BLaER1 (cell line): ENCODE measurements around the gene ZBTB16.

Source experiments
- H3K27ac ChIP-seq: shearing (Covaris generic); formaldehyde crosslinking; 2 replicates; pipeline ENCODE4 v1.8.1; 2022
- H3K27me3 ChIP-seq: shearing (Covaris generic); formaldehyde crosslinking; 2 replicates; pipeline ENCODE4 v1.8.1; 2022
- H3K36me3 ChIP-seq: shearing (Covaris generic); formaldehyde crosslinking; 2 replicates; pipeline ENCODE4 v1.8.1; 2022
- H3K4me1 ChIP-seq: shearing (Covaris generic); formaldehyde crosslinking; 2 replicates; pipeline ENCODE4 v1.8.1; 2022
- H3K4me2 ChIP-seq: shearing (Covaris generic); formaldehyde crosslinking; 2 replicates; pipeline ENCODE4 v1.8.1; 2022
- H3K4me3 ChIP-seq: shearing (Covaris generic); formaldehyde crosslinking; 2 replicates; pipeline ENCODE4 v1.8.1; 2022
- H3K9ac ChIP-seq: shearing (Covaris generic); formaldehyde crosslinking; 2 replicates; pipeline ENCODE4 v1.8.1; 2022
- H3K9me3 ChIP-seq: shearing (Covaris generic); formaldehyde crosslinking; 2 replicates; pipeline ENCODE4 v1.8.1; 2022
- H4K20me1 ChIP-seq: shearing (Covaris generic); formaldehyde crosslinking; 2 replicates; pipeline ENCODE4 v1.8.1; 2022
- Cebpa-rat ChIP-seq: shearing (Covaris generic); IDR thresholded peaks from 2 replicates; pipeline ENCODE4 v1.8.1; 2022

ZBTB16 gene

DNA sequence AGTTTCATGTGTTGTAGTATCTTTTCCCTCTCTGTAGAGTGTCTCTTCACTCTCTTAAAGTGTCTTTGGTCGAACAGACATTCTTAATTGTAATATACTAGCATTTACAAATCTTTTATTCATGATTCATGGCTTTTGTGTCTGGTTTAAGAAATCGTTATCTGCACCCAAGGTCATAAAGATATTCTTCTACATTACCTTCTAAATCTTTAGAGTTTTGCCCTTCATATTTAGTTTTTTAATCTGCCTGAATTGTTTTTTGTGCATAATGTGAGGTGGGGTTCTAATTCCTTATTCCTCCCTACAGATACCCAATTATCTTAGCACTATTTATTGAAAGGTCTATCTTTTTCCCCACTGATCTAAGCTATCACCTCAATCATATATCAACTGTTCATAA, 227.6 kb downstream of the ZBTB16 start:
- no peaks in the 10 kb centered on the region for H3K27me3 ChIP-seq

DNA sequence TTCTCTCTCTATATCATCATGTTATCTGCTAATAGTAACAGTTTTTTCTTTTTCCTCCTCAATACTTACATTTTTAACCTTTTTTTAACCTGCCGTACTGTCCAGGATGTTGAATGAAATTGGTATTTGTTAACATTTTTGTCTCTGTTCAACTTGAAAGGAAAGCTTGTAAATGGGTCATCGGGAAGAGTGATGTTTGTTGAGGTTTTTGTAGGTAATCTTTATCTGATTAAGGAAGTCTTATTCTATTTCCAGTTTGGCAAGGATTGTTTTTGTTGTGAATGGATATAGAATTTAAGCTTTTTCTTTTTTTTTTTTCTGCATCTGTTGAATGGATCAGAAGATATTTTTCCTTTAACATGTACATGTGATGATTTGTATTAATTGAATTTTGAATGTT, 228.6 kb downstream of the ZBTB16 start:
- no peaks in the 10 kb centered on the region for H3K36me3 ChIP-seq
- H3K4me3 ChIP-seq: no peak overlapping the region
- H3K4me2 ChIP-seq: no peak overlapping the region
- no peak overlapping the region for H3K9ac ChIP-seq
- H3K27me3 ChIP-seq: no peaks in the 10 kb centered on the region
- TF ChIP-seq Cebpa-rat: no peak
- H3K27ac ChIP-seq: no peak overlapping the region
- H3K9me3 ChIP-seq: no peaks in the 10 kb centered on the region
- H4K20me1 ChIP-seq: no peaks in the 10 kb centered on the region
- H3K4me1 ChIP-seq: no peaks in the 10 kb centered on the region

More for the DNA sequence above, 227.6 kb downstream of the ZBTB16 start:
- Histone ChIP-seq H3K9me3 (no peaks in the 10 kb centered on the region), H3K4me3 (no peak overlapping the region), H3K36me3 (no peaks in the 10 kb centered on the region), H3K9ac (no peak overlapping the region), H3K4me2 (no peak overlapping the region), H4K20me1 (no peaks in the 10 kb centered on the region), H3K27ac (no peak overlapping the region), H3K4me1 (no peaks in the 10 kb centered on the region)
- no peak for TF ChIP-seq Cebpa-rat

GRCh38 chr11:114289779-114290178, 230.3 kb downstream of the ZBTB16 start:
- Histone ChIP-seq H3K27me3 (no peaks in the 10 kb centered on the region), H3K4me3 (no peak overlapping the region), H3K36me3 (no peaks in the 10 kb centered on the region), H4K20me1 (no peaks in the 10 kb centered on the region), H3K4me1 (no peaks in the 10 kb centered on the region), H3K9me3 (no peaks in the 10 kb centered on the region), H3K27ac (no peak overlapping the region), H3K4me2 (no peak overlapping the region), H3K9ac (no peak overlapping the region)
- TF ChIP-seq Cebpa-rat: no peak

DNA sequence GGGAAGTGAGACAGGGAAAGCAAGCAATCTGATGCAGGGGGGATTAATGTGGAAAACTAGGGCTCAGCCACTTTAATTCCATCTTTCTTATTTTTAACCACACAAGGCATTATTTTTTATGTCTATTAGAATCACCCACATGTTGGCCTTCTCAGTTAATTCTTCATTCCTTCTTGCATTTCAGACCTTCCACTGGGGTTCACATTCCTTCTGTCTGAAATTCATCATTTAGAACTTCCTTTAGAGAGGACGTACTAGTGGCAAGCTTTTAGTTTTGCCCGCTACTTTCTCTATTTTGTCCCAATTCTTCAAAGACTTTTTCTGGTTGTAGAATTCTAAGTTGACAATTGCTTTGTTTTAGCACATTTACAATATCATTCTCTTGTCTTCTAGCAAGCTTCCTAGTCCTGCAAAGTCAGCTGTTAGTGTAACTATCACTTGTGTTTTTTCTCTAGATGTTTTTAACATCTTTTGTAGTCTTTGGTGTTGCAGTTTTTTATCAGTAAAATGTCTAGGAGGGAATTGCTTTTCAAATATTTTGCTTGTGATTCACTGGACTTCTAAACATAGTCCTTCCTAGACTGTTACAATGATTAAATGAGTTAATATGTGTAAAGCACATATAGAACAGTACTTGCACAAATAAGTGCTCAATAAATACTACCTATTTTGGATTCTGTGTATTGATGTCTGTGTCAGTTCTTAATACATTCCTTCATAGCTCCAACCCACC, 231.2 kb downstream of the ZBTB16 start:
- no peak overlapping the region for H3K9ac ChIP-seq
- H3K36me3 ChIP-seq: no peaks in the 10 kb centered on the region
- no peak overlapping the region for H3K4me2 ChIP-seq
- H4K20me1 ChIP-seq: no peaks in the 10 kb centered on the region
- no peaks in the 10 kb centered on the region for H3K27me3 ChIP-seq
- TF ChIP-seq Cebpa-rat: no peak
- H3K27ac ChIP-seq: no peak overlapping the region
- no peaks in the 10 kb centered on the region for H3K9me3 ChIP-seq
- H3K4me3 ChIP-seq: no peak overlapping the region
- no peaks in the 10 kb centered on the region for H3K4me1 ChIP-seq

- no peaks in the 10 kb centered on the region for H3K27me3 ChIP-seq
- no peak for TF ChIP-seq Cebpa-rat
- no peaks in the 10 kb centered on the region for H3K9me3 ChIP-seq
- no peak overlapping the region for H3K27ac ChIP-seq
- H3K4me1 ChIP-seq: no peaks in the 10 kb centered on the region
- no peak overlapping the region for H3K9ac ChIP-seq
- no peaks in the 10 kb centered on the region for H4K20me1 ChIP-seq
- no peak overlapping the region for H3K4me2 ChIP-seq
- H3K36me3 ChIP-seq: no peaks in the 10 kb centered on the region
- no peak overlapping the region for H3K4me3 ChIP-seq
These were observed 231.9 kb downstream of the ZBTB16 start for GRCh38 chr11:114291381-114291780.

DNA sequence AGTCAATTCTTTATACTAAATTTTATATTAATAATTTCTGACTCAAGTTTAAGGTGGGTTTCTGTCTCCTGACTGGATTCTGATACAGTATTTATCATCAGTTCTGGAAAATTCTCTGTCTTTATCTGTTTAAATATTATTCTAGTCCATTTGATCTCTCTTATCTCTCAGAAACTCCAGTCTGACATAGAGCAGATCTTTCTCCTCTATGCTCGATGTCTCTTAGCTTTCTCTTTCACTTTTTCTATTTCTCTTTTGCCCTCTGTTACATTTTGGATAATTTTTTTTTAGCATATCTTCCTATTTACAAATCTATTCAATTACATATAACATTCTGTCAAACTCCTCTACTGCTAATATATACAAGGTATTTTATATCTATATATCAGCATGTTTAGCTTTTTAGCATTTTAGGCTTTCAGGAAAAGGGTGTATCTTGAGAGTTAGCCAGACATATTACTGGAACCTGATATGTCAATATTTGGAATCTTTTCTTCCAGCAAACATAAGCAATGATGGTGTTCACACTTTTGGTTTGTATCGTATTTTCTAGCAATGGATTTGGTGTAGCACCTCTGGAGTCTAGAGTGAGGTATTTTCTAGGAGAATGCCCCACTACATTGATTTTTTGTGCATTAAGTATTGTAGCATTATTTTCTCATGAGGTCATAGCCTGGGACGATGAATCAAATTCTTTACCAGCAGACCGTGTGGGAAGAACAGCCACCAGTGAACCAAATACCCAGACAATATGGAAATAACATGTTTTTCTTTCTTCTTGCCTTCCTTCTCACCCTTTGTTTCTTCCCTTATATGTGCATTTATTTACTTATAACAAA, 232.6 kb downstream of the ZBTB16 start:
- no peak overlapping the region for H3K27ac ChIP-seq

DNA sequence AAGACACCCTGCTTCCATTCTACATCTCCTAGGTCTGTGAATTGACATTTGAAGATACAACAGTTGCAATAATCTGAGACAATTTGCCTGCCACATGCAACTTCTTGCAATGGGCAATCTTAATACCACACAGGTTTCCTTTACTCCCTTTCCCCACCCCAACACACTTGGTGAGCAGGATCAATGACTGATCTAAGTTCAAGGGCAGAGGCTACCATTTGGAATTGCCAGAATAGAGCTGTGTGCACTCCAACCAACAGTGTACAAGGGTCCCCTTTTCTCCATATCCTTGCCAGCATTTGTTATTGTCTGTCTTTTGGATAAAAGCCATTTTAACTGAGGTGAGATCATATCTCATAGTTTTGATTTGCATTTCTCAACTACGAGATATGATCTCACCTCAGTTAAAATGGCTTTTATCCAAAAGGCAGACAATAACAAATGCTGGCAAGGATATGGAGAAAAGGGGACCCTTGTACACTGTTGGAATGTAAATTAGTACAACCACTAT, 233.7 kb downstream of the ZBTB16 start:
- Histone ChIP-seq H3K27me3 (no peaks in the 10 kb centered on the region), H3K9me3 (no peaks in the 10 kb centered on the region), H3K4me2 (no peak overlapping the region), H3K36me3 (no peaks in the 10 kb centered on the region), H4K20me1 (no peaks in the 10 kb centered on the region), H3K9ac (no peak overlapping the region), H3K4me1 (no peaks in the 10 kb centered on the region), H3K27ac (no peak overlapping the region), H3K4me3 (no peak overlapping the region)
- TF ChIP-seq Cebpa-rat: no peak

More for the DNA sequence above, 232.6 kb downstream of the ZBTB16 start:
- Histone ChIP-seq H3K9ac (no peak overlapping the region), H3K4me2 (no peak overlapping the region), H3K4me1 (no peaks in the 10 kb centered on the region), H3K27me3 (no peaks in the 10 kb centered on the region), H3K4me3 (no peak overlapping the region), H3K9me3 (no peaks in the 10 kb centered on the region), H3K36me3 (no peaks in the 10 kb centered on the region), H4K20me1 (no peaks in the 10 kb centered on the region)
- no peak for TF ChIP-seq Cebpa-rat

DNA sequence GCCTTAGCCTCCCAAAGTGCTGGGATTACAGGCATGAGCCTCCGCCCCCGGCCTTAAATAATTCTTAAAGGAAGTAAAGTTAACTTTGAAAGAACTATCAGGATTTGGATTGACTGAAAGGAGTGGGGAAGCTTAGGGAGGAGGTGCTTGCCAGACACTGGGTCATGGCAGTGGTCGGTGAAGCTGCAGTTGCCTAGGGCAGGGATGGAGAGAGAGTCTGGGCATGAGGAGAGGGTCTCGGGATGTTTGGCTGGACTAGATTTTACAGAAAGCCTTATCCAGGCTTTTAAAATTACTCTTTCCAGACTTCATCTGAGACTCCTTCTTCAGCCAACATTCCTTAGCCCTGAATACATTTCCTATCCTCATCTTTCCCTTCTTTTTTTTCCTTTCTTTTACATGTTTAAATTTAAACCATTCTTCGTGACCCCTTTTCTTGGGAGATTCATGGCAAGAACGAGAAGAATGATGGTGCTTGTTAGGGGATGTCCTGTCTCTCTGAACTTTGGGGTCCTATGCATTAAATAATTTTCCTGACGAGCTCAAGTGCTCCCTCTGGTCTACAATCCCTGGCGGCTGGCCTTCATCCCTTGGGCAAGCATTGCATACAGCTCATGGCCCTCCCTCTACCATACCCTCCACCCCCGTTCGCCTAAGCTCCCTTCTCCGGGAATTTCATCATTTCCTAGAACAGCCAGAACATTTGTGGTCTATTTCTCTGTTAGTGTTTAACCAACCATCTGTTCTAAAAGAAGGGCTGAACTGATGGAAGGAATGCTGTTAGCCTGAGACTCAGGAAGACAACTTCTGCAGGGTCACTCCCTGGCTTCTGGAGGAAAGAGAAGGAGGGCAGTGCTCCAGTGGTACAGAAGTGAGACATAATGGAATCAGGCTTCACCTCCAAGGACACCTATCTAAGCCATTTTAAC, 236.4 kb downstream of the ZBTB16 start, which contains the start of gene NNMT:
TSS of gene NNMT (plus strand) at position 724 of the 929 bp plus-strand sequence. CDS start at position 882, 158 bp downstream.
- H3K36me3 ChIP-seq: no peaks in the 10 kb centered on the region
- no peak within 1 kb of the TSS for H3K4me3 ChIP-seq
- H3K27ac ChIP-seq: no peak within 1 kb of the TSS
- no peak for TF ChIP-seq Cebpa-rat
- H3K27me3 ChIP-seq: no peaks in the 10 kb centered on the region
- H4K20me1 ChIP-seq: no peaks in the 10 kb centered on the region
- no peak within 1 kb of the TSS for H3K4me2 ChIP-seq
- no peak within 1 kb of the TSS for H3K9ac ChIP-seq
- no peaks in the 10 kb centered on the region for H3K4me1 ChIP-seq
- H3K9me3 ChIP-seq: no peaks in the 10 kb centered on the region

DNA sequence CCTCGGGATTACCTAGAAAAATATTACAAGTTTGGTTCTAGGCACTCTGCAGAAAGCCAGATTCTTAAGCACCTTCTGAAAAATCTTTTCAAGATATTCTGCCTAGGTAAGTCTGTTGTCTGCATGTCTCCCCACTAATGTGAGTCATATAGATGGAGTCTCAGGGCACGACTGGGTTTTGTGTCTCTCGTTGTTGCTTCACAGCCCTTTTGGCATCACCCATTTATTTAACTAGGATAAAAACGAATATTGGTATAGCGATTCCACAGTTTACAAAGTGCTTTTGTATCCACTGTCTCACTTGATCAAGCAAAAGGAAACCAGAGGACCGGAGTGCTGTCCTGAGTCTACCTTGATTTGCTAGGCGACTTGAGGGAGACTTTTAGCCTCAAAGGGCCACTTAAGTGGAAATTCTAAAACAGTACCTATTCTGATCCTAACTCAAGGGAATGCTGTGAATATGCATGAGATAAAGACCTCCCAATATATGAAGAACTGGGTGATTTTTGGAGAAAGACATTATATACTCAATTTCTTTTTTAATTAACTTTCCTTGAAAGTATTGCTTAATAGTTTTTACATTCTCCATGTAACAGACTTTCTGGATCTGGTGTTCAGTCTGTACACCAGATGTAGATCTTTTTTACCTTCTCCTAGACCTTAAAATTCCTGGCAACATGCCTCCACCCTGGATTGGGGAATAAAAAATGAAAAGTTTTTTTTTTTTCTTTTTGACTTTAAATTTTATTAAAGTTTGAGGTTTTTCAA, 237.3 kb downstream of the ZBTB16 start:
- Histone ChIP-seq H3K27me3 (no peaks in the 10 kb centered on the region), H3K9me3 (no peaks in the 10 kb centered on the region; the same call in 1 of the 2 replicates), H3K36me3 (no peaks in the 10 kb centered on the region), H3K4me2 (no peak overlapping the region), H4K20me1 (no peaks in the 10 kb centered on the region), H3K9ac (no peak overlapping the region), H3K4me1 (no peaks in the 10 kb centered on the region), H3K27ac (no peak overlapping the region), H3K4me3 (no peak overlapping the region)
- TF ChIP-seq Cebpa-rat: no peak
